Activated T-helper 1 cell treated with anti-CD3 and anti-CD28 coated beads, Interleukin-12 subunit alpha, Interleukin-12 subunit beta, Interleukin-2, Interleukin-4 antibody, amounts not matched to agents 30 ng/mL and 10 ng/mL and 1 ng/mL, durations not matched to agents 14 hours and 24 hours and 36 hours (primary cell): Measurements from ENCODE around the gene DOK6. TPM values are rescaled to one million over a fixed set of nuclear protein-coding genes. Genes with fewer than 3 reads are reported as not detected.
"Not testable (repeated sequence)": the region's sequence is repeated elsewhere in the genome, so short reads cannot be mapped to it uniquely, and the experiment has no call there.

Source experiments
- DNase-seq: peaks from one replicate; pipeline ENCODE4 v3.0.0; 2021; ENCODE audit warnings: low spot score
- H3K27ac Mint-ChIP-seq: one replicate; pipeline ENCODE4 v1.8.0; 2021; ENCODE audit warnings: mild to moderate bottlenecking, mixed read lengths
- H3K27me3 Mint-ChIP-seq: one replicate; pipeline ENCODE4 v1.8.0; 2022; ENCODE audit warnings: mild to moderate bottlenecking, moderate library complexity, mixed read lengths; ENCODE audit not compliant: insufficient read depth
- H3K36me3 Mint-ChIP-seq: one replicate; pipeline ENCODE4 v1.8.0; 2021; ENCODE audit warnings: low read depth, mixed read lengths
- H3K4me1 Mint-ChIP-seq: one replicate; pipeline ENCODE4 v1.8.0; 2021; ENCODE audit warnings: low read depth, mixed read lengths
- H3K4me3 Mint-ChIP-seq: one replicate; pipeline ENCODE4 v1.8.0; 2021; ENCODE audit warnings: mild to moderate bottlenecking, moderate library complexity, mixed read lengths
- H3K9me3 Mint-ChIP-seq: one replicate; pipeline ENCODE4 v1.8.0; 2021; ENCODE audit warnings: mixed read lengths
- intact Hi-C: fragments of 100-400 bp; cut with micrococcal nuclease; formaldehyde crosslinking; loops from one replicate; pipeline ENCODE4 v1.15.1; 2024
- total RNA-seq: library from RNA; stranded (reverse); gene quantifications from 2 replicates; pipeline ENCODE4 v1.2.3, GENCODE V29; 2022

DOK6 gene
- total RNA-seq, 1 donor from 2014 or later = not detected

- H3K36me3 Mint-ChIP-seq = no peaks in the 10 kb centered on the region
- no peak overlapping the region for H3K27ac Mint-ChIP-seq
- no peak overlapping the region for H3K4me3 Mint-ChIP-seq
- no peaks in the 10 kb centered on the region for H3K9me3 Mint-ChIP-seq
- peaks cover 16% of the 10 kb centered on the region for H3K27me3 Mint-ChIP-seq
- intact Hi-C loops = no loop called here
- H3K4me1 Mint-ChIP-seq = no peaks in the 10 kb centered on the region
- no peak for DNase-seq
Measured at GRCh38 chr18:69651243-69651642, 250.6 kb downstream of the DOK6 start.

DNA sequence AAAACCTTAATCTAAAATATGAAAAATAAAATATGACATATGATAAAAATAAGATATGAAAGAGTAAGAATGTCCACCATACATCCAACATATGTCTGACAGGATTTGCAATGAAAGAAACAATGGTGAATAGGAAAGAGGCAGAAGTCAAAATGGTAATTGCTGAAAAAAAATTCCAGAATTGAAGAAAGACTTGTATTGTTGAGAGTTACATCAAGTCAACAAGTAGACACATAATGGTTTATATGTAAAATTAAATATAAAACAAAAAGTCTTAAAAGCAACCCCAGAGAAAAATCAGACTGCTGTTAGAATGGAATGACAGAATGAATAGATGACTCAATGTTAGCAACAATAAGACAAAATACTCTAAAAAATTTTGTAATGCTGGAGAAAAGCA, 255.1 kb downstream of the DOK6 start:
- H3K36me3 Mint-ChIP-seq = no peaks in the 10 kb centered on the region

DNA sequence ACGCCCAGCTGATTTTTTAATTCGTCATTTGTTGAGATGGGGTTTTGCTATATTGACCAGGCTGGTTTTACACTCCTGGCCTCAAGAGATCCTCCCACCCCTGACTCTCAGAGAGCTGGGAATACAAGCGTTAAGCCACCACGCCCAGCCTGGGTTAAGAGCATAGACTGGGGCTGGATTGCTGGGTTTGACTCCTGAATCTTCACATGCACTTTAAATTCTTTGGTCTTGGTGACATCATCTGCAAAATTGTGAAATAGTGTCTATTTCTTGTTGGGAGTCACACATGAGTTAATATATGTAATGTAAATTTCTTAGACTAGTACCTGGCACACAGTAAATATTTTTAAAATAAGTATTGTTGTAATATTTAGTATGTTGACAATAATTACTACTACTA, 257.4 kb downstream of the DOK6 start:
- Mint-ChIP-seq H3K27me3 (peaks cover 31% of the 10 kb centered on the region), H3K27ac (no peak overlapping the region), H3K4me1 (no peaks in the 10 kb centered on the region), H3K9me3 (no peaks in the 10 kb centered on the region), H3K36me3 (no peaks in the 10 kb centered on the region), H3K4me3 (no peak overlapping the region)
- intact Hi-C loops = no loop called here
- DNase-seq = no peak

More for the DNA sequence above, 255.1 kb downstream of the DOK6 start:
- intact Hi-C loops = no loop called here
- peaks cover 25% of the 10 kb centered on the region for H3K27me3 Mint-ChIP-seq
- H3K27ac Mint-ChIP-seq = no peak overlapping the region
- DNase-seq = no peak
- H3K4me3 Mint-ChIP-seq = no peak overlapping the region
- H3K4me1 Mint-ChIP-seq = no peaks in the 10 kb centered on the region
- no peaks in the 10 kb centered on the region for H3K9me3 Mint-ChIP-seq

DNA sequence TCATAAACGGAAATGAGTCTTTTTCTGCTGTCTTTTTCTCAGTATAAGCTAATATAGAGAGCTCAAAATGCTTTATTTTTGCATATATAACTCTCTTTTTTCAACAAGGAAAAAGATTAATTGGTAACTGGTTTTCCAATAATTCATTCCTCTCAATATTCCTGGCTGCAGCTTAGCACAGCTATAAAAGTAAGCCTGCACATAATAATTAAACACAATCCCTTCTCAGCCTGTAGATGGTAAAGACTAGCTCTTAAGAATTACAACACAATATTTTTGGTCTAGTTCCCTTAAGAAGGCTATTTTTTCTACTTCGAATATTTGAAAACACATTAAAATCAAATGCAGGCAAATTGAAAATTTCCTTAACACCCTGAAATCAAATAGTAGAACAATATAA, 258.0 kb downstream of the DOK6 start:
- intact Hi-C loops = no loop called here
- Mint-ChIP-seq H3K4me1 (no peaks in the 10 kb centered on the region), H3K27me3 (peaks cover 31% of the 10 kb centered on the region), H3K9me3 (no peaks in the 10 kb centered on the region), H3K27ac (no peak overlapping the region), H3K4me3 (no peak overlapping the region), H3K36me3 (no peaks in the 10 kb centered on the region)
- DNase-seq = no peak

DNA sequence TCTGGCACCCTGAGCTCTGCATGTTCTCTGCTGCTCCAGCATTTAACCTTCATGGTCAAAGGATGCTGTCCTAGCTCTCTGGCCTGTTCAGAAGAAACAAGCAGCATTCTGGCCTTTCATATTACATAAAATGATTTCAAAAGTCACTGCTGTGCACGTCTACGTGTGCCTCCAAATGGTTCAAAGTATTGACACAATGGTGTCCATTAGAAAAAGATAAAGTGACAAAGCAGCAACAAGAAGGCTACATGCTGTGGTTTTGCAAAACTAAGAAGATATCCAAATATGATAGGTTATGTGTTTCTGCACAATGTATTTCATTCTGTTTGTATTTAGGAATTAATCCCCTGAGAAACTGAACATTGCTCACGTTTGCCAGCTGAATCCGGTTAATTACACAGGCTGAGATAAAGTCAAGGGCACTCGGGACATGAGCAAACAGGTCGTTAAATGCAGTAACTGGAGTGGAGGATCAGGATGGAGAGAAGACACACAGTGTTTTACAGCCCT, 258.5 kb downstream of the DOK6 start:
- H3K27me3 Mint-ChIP-seq = peaks cover 27% of the 10 kb centered on the region
- intact Hi-C loops = no loop called here
- H3K4me1 Mint-ChIP-seq = no peaks in the 10 kb centered on the region
- no peaks in the 10 kb centered on the region for H3K36me3 Mint-ChIP-seq
- no peak overlapping the region for H3K4me3 Mint-ChIP-seq
- H3K9me3 Mint-ChIP-seq = no peaks in the 10 kb centered on the region
- DNase-seq = no peak
- H3K27ac Mint-ChIP-seq = no peak overlapping the region

- H3K4me1 Mint-ChIP-seq, H3K36me3 Mint-ChIP-seq, H3K4me3 Mint-ChIP-seq, DNase-seq, intact Hi-C loops, H3K27ac Mint-ChIP-seq, H3K9me3 Mint-ChIP-seq: not testable (repeated sequence)
- peaks cover 17% of the 10 kb centered on the region for H3K27me3 Mint-ChIP-seq
Measured at GRCh38 chr18:69662090-69662489, 261.4 kb downstream of the DOK6 start.

DNA sequence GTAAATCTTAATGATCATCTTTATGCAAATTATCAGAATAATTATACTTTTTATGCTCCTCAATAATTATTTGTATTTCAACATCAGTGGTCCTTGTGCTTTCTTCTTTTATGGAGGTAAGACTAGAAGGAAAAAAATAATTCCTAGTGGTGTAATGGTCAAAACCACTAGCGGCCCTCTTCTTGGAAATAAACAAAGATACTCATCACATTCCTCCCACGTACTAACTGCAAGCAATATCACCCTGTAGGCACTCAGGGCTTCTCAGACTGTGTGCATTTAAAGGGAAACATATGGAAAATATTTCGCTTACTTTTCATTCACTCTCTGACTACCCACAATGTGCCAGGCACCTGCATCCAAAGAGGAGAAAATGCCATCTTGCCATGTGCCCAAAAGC, 263.7 kb downstream of the DOK6 start:
- H3K9me3 Mint-ChIP-seq = no peaks in the 10 kb centered on the region
- H3K36me3 Mint-ChIP-seq = no peaks in the 10 kb centered on the region
- no peaks in the 10 kb centered on the region for H3K4me1 Mint-ChIP-seq
- no peak overlapping the region for H3K27ac Mint-ChIP-seq
- intact Hi-C loops = no loop called here
- DNase-seq = no peak
- H3K4me3 Mint-ChIP-seq = no peak overlapping the region
- H3K27me3 Mint-ChIP-seq = peaks cover 12% of the 10 kb centered on the region

- H3K27me3 Mint-ChIP-seq = peaks cover 4% of the 10 kb centered on the region
- no peaks in the 10 kb centered on the region for H3K36me3 Mint-ChIP-seq
- no peak for DNase-seq
- H3K4me3 Mint-ChIP-seq = no peak overlapping the region
- H3K27ac Mint-ChIP-seq = no peak overlapping the region
- H3K4me1 Mint-ChIP-seq = no peaks in the 10 kb centered on the region
- intact Hi-C loops = no loop called here
- no peaks in the 10 kb centered on the region for H3K9me3 Mint-ChIP-seq
Measured at GRCh38 chr18:69674292-69674877, 273.7 kb downstream of the DOK6 start.

DNA sequence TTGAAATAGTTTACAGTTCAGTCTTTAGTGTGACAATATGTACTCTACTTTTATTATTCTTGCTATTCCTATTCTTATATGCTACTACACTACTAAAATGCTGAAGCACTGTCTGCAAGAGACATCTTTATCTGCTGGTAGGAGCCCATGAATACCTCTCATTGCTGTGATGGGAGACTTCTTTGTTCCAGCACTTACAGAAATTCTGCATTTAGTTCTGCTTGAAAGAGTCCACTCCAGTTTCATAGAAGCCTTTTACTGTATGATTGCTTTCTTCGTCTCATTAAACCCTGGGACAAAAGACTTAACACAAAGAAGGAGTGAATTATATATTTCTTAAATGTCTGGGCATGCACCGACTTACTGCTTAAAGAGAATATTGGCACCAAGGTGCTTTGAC, 274.3 kb downstream of the DOK6 start:
- no peaks in the 10 kb centered on the region for H3K9me3 Mint-ChIP-seq
- peaks cover 4% of the 10 kb centered on the region for H3K27me3 Mint-ChIP-seq
- no peak overlapping the region for H3K27ac Mint-ChIP-seq
- H3K4me1 Mint-ChIP-seq = no peaks in the 10 kb centered on the region
- intact Hi-C loops = no loop called here
- no peak overlapping the region for H3K4me3 Mint-ChIP-seq
- no peak for DNase-seq
- H3K36me3 Mint-ChIP-seq = no peaks in the 10 kb centered on the region

DNA sequence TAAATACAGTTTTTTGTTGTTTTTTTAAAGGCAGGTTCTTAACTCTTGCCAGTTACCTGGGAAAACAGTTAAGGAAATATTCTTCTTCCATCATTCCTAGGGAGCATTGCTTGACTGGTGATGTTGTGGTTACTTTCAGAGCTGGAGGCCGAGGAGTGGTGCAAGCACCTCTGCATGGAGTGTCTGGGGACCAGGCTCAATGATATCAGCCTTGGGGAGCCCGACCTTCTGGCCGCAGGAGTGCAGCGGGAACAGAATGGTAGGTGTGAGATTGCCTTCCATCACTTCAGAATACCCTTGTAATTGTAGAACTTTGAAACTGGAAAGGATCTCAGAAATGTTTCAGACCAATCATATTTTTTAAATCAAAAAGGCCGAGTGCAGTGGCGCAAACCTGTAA, 276.9 kb downstream of the DOK6 start:
- Mint-ChIP-seq H3K36me3 (no peaks in the 10 kb centered on the region), H3K27me3 (peaks cover 5% of the 10 kb centered on the region), H3K9me3 (no peaks in the 10 kb centered on the region), H3K27ac (no peak overlapping the region), H3K4me1 (no peaks in the 10 kb centered on the region), H3K4me3 (no peak overlapping the region)
- DNase-seq = no peak
- intact Hi-C loops = no loop called here

DNA sequence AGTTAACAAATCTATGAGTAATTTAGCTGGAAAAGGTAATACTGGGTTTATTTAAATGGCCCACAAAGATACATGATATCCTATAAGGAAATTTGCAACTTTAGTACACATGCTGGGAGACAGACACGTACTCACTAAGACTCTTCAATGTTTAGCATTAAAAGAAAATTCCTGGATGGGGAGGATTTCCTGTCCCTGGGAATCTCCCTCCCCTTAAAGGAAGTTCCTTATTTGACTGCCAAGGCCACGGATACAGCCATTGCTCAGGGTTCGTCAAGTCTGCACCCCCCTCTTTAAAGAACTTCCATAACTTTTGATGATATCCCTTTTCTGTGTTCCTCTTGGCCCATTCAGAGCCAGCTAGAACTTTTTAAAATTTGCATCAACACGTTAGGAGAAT, 279.4 kb downstream of the DOK6 start:
- DNase-seq = no peak
- intact Hi-C loops = no loop called here
- no peaks in the 10 kb centered on the region for H3K4me1 Mint-ChIP-seq
- H3K27ac Mint-ChIP-seq = no peak overlapping the region
- H3K27me3 Mint-ChIP-seq = peaks cover 7% of the 10 kb centered on the region
- H3K4me3 Mint-ChIP-seq = no peak overlapping the region
- no peaks in the 10 kb centered on the region for H3K36me3 Mint-ChIP-seq
- H3K9me3 Mint-ChIP-seq = no peaks in the 10 kb centered on the region

DNA sequence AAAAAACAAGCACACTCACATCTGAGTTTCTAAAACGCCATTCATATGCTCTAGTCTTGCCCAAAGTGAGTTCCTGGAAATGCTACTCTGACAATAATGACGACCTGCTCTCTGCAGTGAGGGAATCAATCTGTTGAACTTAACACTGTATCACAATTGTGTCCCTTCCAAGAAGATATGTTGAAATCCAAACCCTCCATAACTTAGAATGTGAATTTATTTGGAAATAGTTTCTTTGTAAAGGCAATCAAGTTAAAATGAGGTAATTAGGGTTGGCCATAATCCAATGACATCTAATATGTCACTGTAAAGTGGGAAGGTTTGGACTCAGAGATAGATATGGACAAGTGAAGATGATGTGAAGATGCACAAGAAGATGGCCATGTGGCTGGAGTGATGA, 282.5 kb downstream of the DOK6 start:
- Mint-ChIP-seq H3K36me3 (no peaks in the 10 kb centered on the region), H3K4me3 (no peak overlapping the region), H3K4me1 (no peaks in the 10 kb centered on the region), H3K27ac (no peak overlapping the region), H3K27me3 (peaks cover 9% of the 10 kb centered on the region), H3K9me3 (no peaks in the 10 kb centered on the region)
- no peak for DNase-seq
- intact Hi-C loops = no loop called here

- Mint-ChIP-seq H3K4me3 (no peak overlapping the region), H3K27me3 (peaks cover 9% of the 10 kb centered on the region), H3K9me3 (no peaks in the 10 kb centered on the region), H3K4me1 (no peaks in the 10 kb centered on the region), H3K27ac (no peak overlapping the region), H3K36me3 (no peaks in the 10 kb centered on the region)
- intact Hi-C loops = no loop called here
- DNase-seq = no peak
Measured at GRCh38 chr18:69684789-69685188, 284.1 kb downstream of the DOK6 start.

DNA sequence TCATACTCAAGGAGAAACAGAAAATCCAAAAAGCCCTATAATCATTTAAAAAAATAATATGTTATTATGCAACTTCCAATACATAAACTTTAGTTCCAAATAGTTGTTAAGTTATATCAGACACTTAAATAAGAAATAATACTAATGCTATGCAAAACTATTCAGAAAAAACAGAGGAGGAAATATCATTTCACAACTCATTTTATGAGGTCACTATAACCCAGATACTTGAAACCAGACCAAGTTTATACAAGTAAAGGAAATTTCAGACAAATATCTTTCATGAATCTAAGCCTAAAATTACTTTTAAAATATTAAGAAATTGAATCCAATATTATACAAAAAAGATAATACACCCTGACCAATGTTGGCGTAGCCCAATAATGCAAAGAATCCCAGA, 286.2 kb downstream of the DOK6 start:
- H3K4me3 Mint-ChIP-seq = no peak overlapping the region
- DNase-seq = no peak
- no peaks in the 10 kb centered on the region for H3K9me3 Mint-ChIP-seq
- intact Hi-C loops = no loop called here
- no peaks in the 10 kb centered on the region for H3K4me1 Mint-ChIP-seq
- peaks cover 6% of the 10 kb centered on the region for H3K27me3 Mint-ChIP-seq
- no peak overlapping the region for H3K27ac Mint-ChIP-seq
- H3K36me3 Mint-ChIP-seq = no peaks in the 10 kb centered on the region
